Endodermal cell (in vitro differentiated cells): ENCODE results near the gene NKD1. TPM values are rescaled to one million over a fixed set of nuclear protein-coding genes. Genes with fewer than 3 reads are reported as not detected.
A peak's percentile ranks its signal among the peaks of the same experiment; 100 is the strongest.

Experiments
- DNase-seq: peaks from one replicate; pipeline ENCODE4 v3.0.0-alpha.2; 2017
- H3K27ac ChIP-seq: 2 replicates; pipeline ENCODE4 v1.5.1; 2013; ENCODE audit warnings: mild to moderate bottlenecking, low read depth, low read length, moderate library complexity
- H3K27me3 ChIP-seq: 2 replicates; pipeline ENCODE4 v1.6.1; 2013; ENCODE audit warnings: mild to moderate bottlenecking, low read length, moderate library complexity; ENCODE audit not compliant: insufficient read depth, control insufficient read depth, poor library complexity, severe bottlenecking
- H3K36me3 ChIP-seq: 2 replicates; pipeline ENCODE4 v1.7.0; 2013; ENCODE audit warnings: mild to moderate bottlenecking, low read length, moderate library complexity; ENCODE audit not compliant: control insufficient read depth, insufficient read depth
- H3K4me1 ChIP-seq: one replicate; pipeline ENCODE4 v1.7.0; 2013; ENCODE audit warnings: low read length; ENCODE audit not compliant: control insufficient read depth, insufficient read depth
- H3K4me3 ChIP-seq: 2 replicates; pipeline ENCODE4 v1.5.1; 2013; ENCODE audit warnings: mild to moderate bottlenecking, low read length, moderate library complexity
- H3K9ac ChIP-seq: 2 replicates; pipeline ENCODE4 v1.6.1; 2013; ENCODE audit warnings: mild to moderate bottlenecking, low read length, moderate library complexity; ENCODE audit not compliant: poor library complexity, severe bottlenecking; ENCODE audit errors: extremely low read depth
- H3K9me3 ChIP-seq: 2 replicates; pipeline ENCODE4 v1.6.1; 2013; ENCODE audit warnings: mild to moderate bottlenecking, low read length, moderate library complexity; ENCODE audit not compliant: control insufficient read depth
- H3K27ac Mint-ChIP-seq: 2 replicates; pipeline ENCODE4 v1.8.0; 2020; ENCODE audit warnings: mixed read lengths
- H3K27me3 Mint-ChIP-seq: 2 replicates; pipeline ENCODE4 v1.8.0; 2021; ENCODE audit warnings: mild to moderate bottlenecking, mixed read lengths; ENCODE audit not compliant: insufficient read depth
- H3K36me3 Mint-ChIP-seq: 2 replicates; pipeline ENCODE4 v1.8.0; 2020; ENCODE audit warnings: low read depth, mixed read lengths
- H3K4me1 Mint-ChIP-seq: 2 replicates; pipeline ENCODE4 v1.8.0; 2020; ENCODE audit warnings: mixed read lengths
- H3K4me3 Mint-ChIP-seq: 2 replicates; pipeline ENCODE4 v1.8.0; 2020; ENCODE audit warnings: mild to moderate bottlenecking, moderate library complexity, mixed read lengths
- H3K9me3 Mint-ChIP-seq: 2 replicates; pipeline ENCODE4 v1.8.0; 2020; ENCODE audit warnings: mild to moderate bottlenecking, mixed read lengths
- CTCF ChIP-seq: fragments of 200-600 bp; sonication (generic); conservative IDR thresholded peaks from 2 replicates; pipeline ENCODE4 v1.5.0; 2021; ENCODE audit warnings: antibody characterized with exemption, mild to moderate bottlenecking
- WGBS, 2 experiments: methylation state at CpG; one replicate each; pipeline versions ENCODE4 v1.1.5 to v1.1.7; 2013; ENCODE audit warnings: missing lambda C conversion rate in 2 of 2, mixed read lengths in 1 of 2; ENCODE audit not compliant: insufficient coverage in 1 of 2, insufficient read length in 1 of 2; 5-methylcytosine and 5-hydroxymethylcytosine counted together
- total RNA-seq, 2 donors: library from RNA; stranded (reverse); fragmentation: NEBNext Ultra II Directional in 1 of 2; extraction: Animal tissue kit (Norgen Biotek cat#: 25700) in 1 of 2; gene quantifications; 2 replicates in 1 of 2; 3 replicates in 1 of 2; pipeline ENCODE4 v1.2.1, GENCODE V29; 2021

Gene NKD1
- total RNA-seq, 2 donors from 2014 or later = 7.0 to 9.5 TPM

GRCh38 chr16:50509521-50510341 is 38.5 kb upstream of the NKD1 start:
- peaks cover 2% of the 10 kb centered on the region for H3K4me1 ChIP-seq
- no peak overlapping the region for H3K9ac ChIP-seq
- peaks cover 8% of the 10 kb centered on the region for H3K9me3 ChIP-seq
- peak; percentile 97 for TF ChIP-seq CTCF
- H3K27me3 ChIP-seq = no peaks in the 10 kb centered on the region
- Mint-ChIP-seq H3K27ac (no peak overlapping the region), H3K36me3 (no peaks in the 10 kb centered on the region), H3K4me1 (peaks cover 15% of the 10 kb centered on the region), H3K9me3 (peaks cover 5% of the 10 kb centered on the region), H3K4me3 (no peak overlapping the region), H3K27me3 (no peaks in the 10 kb centered on the region)
- H3K4me3 ChIP-seq = no peak overlapping the region
- 66 to 77% methylated on average over 8 to 10 of the region's 10 CpGs for WGBS, 2 experiments
- no peaks in the 10 kb centered on the region for H3K36me3 ChIP-seq
- peak; percentile 91 for DNase-seq
- H3K27ac ChIP-seq = no peak overlapping the region

- Histone ChIP-seq H3K27ac (no peak overlapping the region), H3K9me3 (peaks cover 29% of the 10 kb centered on the region), H3K4me3 (no peak overlapping the region), H3K9ac (no peak overlapping the region), H3K27me3 (no peaks in the 10 kb centered on the region), H3K4me1 (no peaks in the 10 kb centered on the region), H3K36me3 (no peaks in the 10 kb centered on the region)
- H3K4me3 Mint-ChIP-seq = no peak overlapping the region
- peaks cover 25% of the 10 kb centered on the region for H3K9me3 Mint-ChIP-seq
- no peak for TF ChIP-seq CTCF
- DNase-seq = no peak
- H3K27me3 Mint-ChIP-seq = no peaks in the 10 kb centered on the region
- H3K27ac Mint-ChIP-seq = no peak overlapping the region
- peaks cover 2% of the 10 kb centered on the region for H3K36me3 Mint-ChIP-seq
- WGBS, 2 experiments = no CpG with 5 or more reads among the region's 1 CpG
- no peaks in the 10 kb centered on the region for H3K4me1 Mint-ChIP-seq
These were observed 33.0 kb upstream of the NKD1 start for GRCh38 chr16:50515218-50515617.

GRCh38 chr16:50516401-50516800 is 31.8 kb upstream of the NKD1 start:
- Mint-ChIP-seq H3K27ac (no peak overlapping the region), H3K27me3 (no peaks in the 10 kb centered on the region), H3K4me3 (no peak overlapping the region), H3K4me1 (peaks cover 4% of the 10 kb centered on the region), H3K36me3 (peaks cover 2% of the 10 kb centered on the region), H3K9me3 (peaks cover 25% of the 10 kb centered on the region)
- Histone ChIP-seq H3K36me3 (no peaks in the 10 kb centered on the region), H3K27me3 (no peaks in the 10 kb centered on the region), H3K27ac (no peak overlapping the region), H3K9ac (no peak overlapping the region), H3K4me1 (no peaks in the 10 kb centered on the region), H3K9me3 (peaks cover 29% of the 10 kb centered on the region), H3K4me3 (no peak overlapping the region)
- no peak for TF ChIP-seq CTCF
- DNase-seq = no peak
